RWPE1 (cell line): Measurements from ENCODE around the gene DDTL.
A peak's percentile ranks its signal among the peaks of the same experiment; 100 is the strongest.
"Not testable (repeated sequence)": the region's sequence is repeated elsewhere in the genome, so short reads cannot be mapped to it uniquely, and the experiment has no call there.

Experiments used
- CTCF ChIA-PET: fragments of 350-600 bp; sonication (Branson Sonifier 250); formaldehyde crosslinking; extraction: SDS; loops from one replicate; lab custom pipeline; 2021; lab: Yijun Ruan, JAX
- POLR2A ChIA-PET: fragments of 400-600 bp; formaldehyde crosslinking; extraction: SDS; loops from one replicate; lab custom pipeline; 2020; ENCODE audit warnings: antibody characterized with exemption; ENCODE audit not compliant: low non-redundant PET; lab: Yijun Ruan, JAX
- DNase-seq: peaks from one replicate; pipeline ENCODE4 v3.0.0; 2012; ENCODE audit warnings: low spot score
- H3K27ac ChIP-seq: fragments of 450-650 bp; 2 replicates; pipeline ENCODE4 v1.5.1; 2017
- TF ChIP-seq, protein P1 (sequence below): fragments of 450-650 bp; conservative IDR thresholded peaks from 2 replicates; pipeline ENCODE4 v1.5.1; 2017; ENCODE audit warnings: low read depth, mild to moderate bottlenecking

The DDTL gene

DNA sequence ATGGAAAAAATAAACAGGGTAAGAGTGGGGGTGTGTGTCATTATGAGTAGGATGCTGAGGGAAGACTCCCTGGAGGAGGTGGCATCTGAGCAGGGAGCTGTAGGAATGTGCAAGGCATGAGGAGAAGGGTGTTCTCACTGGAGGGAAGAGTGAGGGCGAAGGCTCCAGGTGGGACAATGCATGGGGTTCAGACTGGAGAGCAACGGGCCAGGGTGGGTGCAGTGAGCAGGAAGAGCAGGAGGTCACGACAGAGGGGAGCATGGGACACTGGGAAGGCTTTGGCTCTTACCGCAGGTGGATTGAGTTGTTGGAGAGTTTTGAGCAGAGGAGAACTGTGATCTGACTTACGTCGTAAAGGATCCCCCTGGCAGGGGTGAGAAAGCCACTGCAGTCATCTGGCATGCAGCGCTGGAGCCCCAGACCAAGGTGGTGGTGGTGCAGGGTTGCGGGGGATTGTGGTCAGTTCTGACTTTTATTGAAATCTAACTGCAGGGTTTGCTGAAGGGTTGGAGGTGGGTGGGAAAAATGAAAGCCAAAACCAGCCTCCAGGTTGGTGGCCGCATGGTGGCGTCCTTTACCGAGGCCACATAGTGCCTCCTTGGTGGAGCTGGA lies 13.8 kb upstream of the DDTL start:
- DNase-seq, H3K27ac ChIP-seq, POLR2A ChIA-PET, CTCF ChIA-PET: not testable (repeated sequence)

DNA sequence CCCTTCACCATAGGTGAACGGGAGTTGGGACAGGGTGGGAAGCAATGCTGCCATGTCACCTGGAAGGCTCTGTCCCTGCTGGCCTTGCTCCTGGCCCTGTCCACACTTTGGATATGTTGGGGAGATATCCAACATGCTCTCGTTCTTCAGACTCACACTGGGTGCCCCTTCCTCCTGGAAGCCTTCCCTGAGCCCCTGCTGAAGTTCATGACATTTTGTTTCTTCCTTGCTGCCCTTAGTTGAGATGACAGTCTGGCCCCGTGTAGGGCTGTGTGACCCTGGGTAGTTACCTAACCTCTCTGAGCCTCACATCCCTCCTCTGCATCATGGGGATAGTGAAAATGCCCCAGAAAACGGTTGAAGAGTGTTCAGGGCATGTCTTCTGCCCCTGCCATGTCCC lies 13.2 kb upstream of the DDTL start:
- POLR2A ChIA-PET, H3K27ac ChIP-seq, DNase-seq, CTCF ChIA-PET: not testable (repeated sequence)

DNA sequence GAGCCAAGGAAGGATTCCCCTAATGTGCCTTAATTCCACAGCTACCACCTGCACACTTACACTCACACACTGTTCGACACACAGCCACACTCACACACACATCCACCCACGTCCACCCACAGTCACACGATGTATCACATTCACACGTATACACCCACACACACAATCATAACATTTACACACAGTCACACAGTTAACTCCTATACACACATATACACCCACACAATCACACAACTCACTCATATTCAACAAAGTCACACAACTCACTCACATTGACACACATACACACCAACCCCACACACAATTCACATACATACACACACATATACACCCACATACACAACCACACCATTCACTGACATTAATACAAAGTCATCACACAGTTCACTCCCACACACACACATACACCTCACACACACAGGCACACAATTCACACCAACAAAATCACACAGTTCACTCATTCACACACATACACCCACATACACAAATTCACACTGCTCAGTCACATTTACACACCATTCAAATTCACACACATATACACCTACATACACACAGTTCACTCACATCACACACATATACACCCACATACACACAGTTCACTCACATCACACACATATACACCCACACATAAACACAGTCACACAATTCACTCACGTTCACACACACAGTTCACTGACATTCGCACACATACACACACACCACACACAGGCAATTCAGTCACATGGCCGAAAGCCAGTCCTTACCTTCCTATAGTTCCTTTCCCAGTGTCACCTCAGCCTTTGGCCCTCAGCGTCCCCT lies 12.3 kb upstream of the DDTL start:
- DNase-seq, POLR2A ChIA-PET, CTCF ChIA-PET, H3K27ac ChIP-seq: not testable (repeated sequence)

DNA sequence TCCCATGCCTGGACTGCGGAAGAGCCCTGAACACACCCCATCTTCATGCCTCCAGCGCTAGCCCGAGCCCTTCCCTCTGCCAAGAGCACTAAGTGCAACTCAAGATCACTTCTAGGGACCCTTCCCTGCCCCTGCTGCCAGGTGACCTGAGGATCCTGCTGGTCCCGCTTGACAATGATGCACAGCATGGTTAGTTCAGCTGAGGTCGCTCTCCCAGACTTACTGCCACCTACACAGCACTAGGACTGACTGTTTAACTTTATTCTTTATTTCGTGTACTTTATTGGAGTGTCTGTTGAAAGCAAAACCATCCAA lies 11.7 kb upstream of the DDTL start:
- POLR2A ChIA-PET, CTCF ChIA-PET, DNase-seq, H3K27ac ChIP-seq: not testable (repeated sequence)

DNA sequence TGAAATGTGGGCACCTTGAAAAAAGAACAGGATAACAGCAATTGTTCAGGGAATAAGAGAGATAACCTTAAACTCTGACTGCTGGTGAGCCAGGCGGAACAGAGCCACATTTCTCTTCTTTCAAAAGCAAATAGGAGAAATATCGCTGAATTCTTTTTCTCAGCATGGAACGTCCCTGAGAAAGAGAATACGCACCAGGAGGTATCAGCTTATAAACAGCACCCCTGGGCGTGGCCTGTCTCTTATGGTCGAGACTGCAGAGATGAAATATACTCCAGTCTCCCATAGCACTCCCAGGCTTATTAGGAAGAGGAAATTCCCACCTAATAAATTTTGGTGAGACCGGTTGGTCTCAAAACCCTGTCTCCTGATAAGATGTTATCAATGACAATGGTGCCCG lies 10.8 kb upstream of the DDTL start:
- DNase-seq, POLR2A ChIA-PET, H3K27ac ChIP-seq, CTCF ChIA-PET: not testable (repeated sequence)

DNA sequence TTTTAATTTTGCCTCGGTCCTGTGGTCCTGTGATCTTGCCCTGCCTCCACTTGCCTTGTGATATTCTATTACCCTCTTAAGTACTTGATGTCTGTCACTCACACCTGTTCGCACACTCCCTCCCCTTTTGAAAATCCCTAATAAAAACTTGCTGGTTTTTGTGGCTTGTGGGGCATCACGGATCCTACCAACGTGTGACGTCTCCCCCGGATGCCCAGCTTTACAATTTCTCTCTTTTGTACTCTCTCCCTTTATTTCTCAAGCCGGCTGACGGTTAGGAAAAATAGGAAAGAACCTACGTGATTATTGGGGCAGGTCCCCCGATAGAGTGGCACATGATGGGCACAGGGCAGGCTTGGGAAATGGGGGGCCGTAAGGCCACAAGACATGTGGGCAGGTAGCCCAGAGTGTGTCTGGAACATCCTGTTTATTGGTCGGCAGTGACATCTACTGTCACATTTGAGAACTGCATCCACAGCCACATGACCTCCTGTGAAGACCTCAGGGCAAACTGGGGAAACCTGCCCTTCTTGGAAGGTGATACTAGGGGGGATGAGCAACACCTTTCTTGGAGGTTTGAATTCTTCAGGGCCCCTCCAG lies 10.3 kb upstream of the DDTL start:
- H3K27ac ChIP-seq, DNase-seq, POLR2A ChIA-PET, CTCF ChIA-PET: not testable (repeated sequence)

DNA sequence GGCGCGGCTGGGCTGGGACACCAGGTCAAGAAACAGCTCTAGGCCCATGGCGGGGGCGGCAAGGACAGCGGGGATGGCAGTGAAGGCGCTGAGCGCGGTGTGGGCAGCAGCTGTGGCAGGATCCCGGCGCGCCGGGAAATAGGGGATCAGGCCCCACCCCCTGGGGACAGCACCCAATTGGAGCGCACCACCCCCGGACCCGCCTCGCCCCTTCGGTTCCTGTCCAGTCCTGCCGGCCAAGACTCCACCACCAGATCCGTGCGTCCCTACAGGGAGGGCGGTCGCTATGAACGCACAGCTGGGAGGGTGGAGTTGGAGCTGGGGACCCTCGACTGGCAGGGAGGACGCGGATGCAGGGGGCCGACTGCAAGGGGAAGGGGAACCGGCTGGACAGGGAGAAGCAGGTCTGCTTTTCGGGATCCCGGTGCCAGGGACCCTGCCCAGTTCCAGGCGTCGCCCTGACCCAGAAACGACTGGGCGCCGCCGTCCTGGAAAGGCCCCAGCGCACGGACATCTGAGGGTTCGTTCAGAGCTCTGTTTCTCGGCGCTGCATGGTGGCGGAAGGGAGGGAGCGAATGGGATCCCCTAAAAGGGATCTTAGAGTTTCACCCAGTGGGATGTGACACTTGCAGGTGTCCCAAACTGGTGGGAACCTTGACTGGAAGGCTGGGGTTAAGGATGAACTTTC lies 5.5 kb upstream of the DDTL start, which contains the start of gene GSTT2B:
Gene GSTT2B (minus strand): TSS at position 112 of the 688 bp plus-strand sequence. CDS start 64 bp downstream, at position 48.
- POLR2A ChIA-PET, CTCF ChIA-PET, H3K27ac ChIP-seq, DNase-seq: not testable (repeated sequence)

DNA sequence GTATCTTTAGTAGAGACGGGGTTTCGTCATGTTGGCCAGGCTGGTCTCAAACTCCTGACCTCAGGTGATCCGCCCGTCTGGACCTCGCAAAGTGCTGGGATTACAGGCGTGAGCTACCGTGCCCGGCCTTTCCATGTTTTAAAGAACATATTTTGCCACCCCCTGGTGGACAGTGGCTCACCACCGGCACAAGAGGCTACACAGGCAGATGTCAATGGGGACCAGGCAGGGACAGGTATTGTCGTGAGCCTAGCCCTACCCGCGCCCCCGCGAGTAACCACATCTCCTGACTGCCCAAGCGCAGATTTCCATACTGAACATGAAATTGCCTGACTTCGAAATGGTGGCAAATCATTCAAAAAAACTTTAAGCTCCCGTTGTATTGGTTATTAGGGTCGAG lies 594 bp upstream of the DDTL start:
- CTCF ChIA-PET, H3K27ac ChIP-seq, POLR2A ChIA-PET, DNase-seq: not testable (repeated sequence)

DNA sequence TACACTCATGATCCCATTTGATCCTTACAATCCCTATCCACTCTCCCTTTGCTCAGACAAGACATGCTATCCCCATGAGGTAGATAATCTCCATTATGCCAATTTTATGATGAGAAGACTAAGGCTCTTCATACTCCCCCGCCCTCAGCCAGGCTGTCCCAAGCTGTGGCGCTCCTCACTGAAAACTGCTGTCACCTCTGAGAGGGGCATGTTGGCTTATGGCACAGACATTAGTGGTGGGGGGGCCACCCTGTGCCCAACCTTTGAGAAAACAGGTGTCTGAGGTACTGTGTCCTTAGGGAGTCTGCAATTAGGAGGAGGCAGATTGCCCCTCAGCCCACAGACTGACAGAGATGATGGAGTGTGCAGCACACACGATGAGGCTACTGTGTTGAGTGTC lies 2.4 kb downstream of the DDTL start:
- no peak for DNase-seq
- POLR2A ChIA-PET = no interaction called here
- CTCF ChIA-PET = no interaction called here
- H3K27ac ChIP-seq = 0 out of 2 replicates have a peak overlapping the region, but pooled peaks have one; percentile 11
- TF ChIP-seq, protein P1, sequence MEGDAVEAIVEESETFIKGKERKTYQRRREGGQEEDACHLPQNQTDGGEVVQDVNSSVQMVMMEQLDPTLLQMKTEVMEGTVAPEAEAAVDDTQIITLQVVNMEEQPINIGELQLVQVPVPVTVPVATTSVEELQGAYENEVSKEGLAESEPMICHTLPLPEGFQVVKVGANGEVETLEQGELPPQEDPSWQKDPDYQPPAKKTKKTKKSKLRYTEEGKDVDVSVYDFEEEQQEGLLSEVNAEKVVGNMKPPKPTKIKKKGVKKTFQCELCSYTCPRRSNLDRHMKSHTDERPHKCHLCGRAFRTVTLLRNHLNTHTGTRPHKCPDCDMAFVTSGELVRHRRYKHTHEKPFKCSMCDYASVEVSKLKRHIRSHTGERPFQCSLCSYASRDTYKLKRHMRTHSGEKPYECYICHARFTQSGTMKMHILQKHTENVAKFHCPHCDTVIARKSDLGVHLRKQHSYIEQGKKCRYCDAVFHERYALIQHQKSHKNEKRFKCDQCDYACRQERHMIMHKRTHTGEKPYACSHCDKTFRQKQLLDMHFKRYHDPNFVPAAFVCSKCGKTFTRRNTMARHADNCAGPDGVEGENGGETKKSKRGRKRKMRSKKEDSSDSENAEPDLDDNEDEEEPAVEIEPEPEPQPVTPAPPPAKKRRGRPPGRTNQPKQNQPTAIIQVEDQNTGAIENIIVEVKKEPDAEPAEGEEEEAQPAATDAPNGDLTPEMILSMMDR = no peak

DNA sequence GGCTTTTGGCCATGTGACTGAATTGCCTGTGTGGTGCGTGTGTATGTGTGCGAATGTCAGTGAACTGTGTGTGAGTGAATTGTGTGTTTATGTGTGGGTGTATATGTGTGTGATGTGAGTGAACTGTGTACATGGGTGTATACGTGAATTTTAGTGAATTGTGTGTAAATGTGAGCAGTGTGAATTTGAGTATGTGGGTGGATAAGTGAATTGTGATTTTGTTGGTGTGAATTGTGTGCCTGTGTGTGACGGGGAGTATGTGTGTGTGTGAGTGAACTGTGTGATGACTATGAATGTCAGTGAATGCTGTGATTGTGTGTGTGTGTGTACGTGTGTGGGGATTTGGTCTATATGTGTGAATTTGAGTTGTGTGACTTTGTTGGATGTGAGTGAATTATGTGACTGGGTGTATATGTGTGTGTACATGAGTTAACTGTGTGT lies 3.5 kb downstream of the DDTL start:
- POLR2A ChIA-PET = no interaction called here
- TF ChIP-seq, protein P1 = no peak
- no peak for DNase-seq
- CTCF ChIA-PET = no interaction called here
- 0 out of 2 replicates have a peak overlapping the region, but pooled peaks have one; percentile 11 for H3K27ac ChIP-seq
